AG08396 (cell line): Measurements from ENCODE around the gene SLIRP.
"Not testable (repeated sequence)": the region's sequence is repeated elsewhere in the genome, so short reads cannot be mapped to it uniquely, and the experiment has no call there.

ENCODE experiments used
- DNase-seq: peaks from one replicate; pipeline ENCODE4 v3.0.0; 2012; ENCODE audit warnings: low spot score, mixed read lengths

The SLIRP gene

GRCh38 chr14:77707724-77708408 is at the start of gene SLIRP, which contains the start of gene ALKBH1:
TSS of gene SLIRP (plus strand) at chr14:77708103. CDS start at chr14:77708112, 9 bp downstream.
TSS of gene ALKBH1 (minus strand) at chr14:77708023. CDS start at chr14:77708004, 19 bp downstream.
- DNase-seq, result peak; percentile 90

GRCh38 chr14:77659831-77660230 is 48.1 kb upstream of the SLIRP start:
- no peak for DNase-seq

GRCh38 chr14:77660754-77661153 is 47.1 kb upstream of the SLIRP start:
- no peak for DNase-seq

DNA sequence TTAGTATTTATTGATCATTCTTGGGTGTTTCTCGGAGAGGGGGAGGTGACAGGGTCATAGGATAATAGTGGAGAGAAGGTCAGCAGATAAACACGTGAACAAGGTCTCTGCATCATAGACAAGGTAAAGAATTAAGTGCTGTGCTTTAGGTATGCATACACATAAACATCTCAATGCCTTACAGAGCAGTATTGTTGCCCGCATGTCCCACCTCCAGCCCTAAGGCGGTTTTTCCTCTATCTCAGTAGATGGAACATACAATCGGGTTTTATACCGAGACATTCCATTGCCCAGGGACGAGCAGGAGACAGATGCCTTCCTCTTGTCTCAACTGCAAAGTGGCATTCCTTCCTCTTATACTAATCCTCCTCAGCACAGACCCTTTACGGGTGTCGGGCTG is 46.3 kb upstream of the SLIRP start:
- DNase-seq, result not testable (repeated sequence)

- no peak for DNase-seq
Observed at GRCh38 chr14:77663293-77663692, 44.6 kb upstream of the SLIRP start.

- DNase-seq, result no peak
Observed at GRCh38 chr14:77667331-77667730, 40.6 kb upstream of the SLIRP start.

DNA sequence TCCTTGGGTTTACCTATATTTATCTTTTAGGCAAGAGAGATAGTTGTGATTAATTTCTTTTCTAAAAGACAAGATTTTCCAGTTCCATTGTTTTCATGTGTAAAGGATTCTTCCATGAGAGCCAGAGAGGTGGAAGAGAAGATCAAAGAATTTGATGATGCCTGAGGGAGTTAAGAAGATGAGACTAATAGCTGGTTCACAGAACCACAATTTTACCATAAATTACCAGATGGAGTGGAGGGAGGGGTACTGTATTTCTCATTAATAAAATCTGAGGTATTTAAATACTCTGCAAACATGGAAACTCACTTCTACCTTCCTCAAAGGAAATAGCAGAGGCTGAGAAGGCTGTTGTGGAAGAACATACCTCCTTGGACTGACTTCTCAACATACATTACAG is 34.7 kb upstream of the SLIRP start:
- DNase-seq, result no peak

DNA sequence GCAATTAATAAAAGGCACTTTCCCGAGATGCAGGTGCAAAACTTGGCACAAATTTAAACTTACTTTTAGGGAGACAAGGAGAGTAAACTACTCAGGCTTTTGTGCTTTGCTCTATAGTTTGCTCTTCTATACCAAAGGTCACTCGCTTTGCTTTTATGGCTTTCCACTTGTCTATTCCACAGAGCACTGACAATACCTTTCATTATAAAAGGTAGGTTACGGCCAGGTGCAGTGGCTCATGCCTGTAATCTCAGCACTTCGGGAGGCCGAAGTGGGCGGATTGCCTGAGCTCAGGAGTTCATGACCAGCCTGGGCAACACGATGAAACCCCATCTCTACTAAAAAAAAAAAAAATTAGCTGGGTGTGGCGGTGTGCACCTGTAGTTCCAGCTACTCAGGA is 33.0 kb upstream of the SLIRP start:
- DNase-seq, result no peak

DNA sequence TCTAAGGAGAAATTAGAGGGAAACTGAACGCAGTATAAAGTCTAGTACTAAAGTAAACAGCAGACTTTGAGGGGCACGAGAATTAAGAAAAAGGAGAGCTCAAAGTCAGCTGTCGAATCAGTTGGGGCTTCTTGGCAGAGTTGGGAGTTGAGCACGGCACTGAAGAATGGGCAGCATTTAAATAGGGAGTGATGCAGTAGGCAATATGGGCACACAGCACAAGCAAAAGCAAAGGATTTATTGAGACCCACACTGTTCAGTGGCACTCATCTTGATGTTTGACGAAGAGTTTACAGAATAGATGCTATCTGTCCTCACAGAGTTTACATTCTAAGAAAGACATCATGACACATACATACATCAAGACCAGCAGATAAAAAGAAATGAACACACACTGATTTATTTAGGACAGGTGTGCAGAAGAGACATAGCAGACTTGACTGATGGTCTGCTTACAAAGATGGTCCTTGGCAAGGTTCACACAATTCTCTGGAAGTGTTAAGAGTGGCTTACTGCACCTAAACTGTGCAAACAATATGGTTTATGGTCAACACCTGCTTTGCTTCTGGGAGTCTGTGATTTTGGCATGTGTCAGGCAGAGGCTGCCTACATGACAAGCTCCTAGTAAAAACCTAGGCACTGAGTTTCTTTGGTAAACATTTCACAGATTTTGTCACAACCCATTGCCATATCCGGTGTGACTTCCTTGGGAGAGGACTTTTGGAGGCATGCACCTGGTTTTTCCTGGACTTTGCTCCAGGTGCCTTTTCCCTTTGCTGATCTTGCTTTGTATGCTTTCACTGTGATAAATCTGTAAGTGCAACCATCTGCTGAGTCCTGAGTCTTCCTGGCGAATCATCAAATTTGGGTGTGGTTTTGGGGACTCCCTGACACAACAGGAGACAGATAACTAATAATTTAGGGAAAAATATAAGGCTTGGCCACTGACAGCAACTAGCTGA is 26.4 kb upstream of the SLIRP start:
- DNase-seq, result no peak

GRCh38 chr14:77682158-77682553 is 25.7 kb upstream of the SLIRP start:
- no peak for DNase-seq

GRCh38 chr14:77691259-77691658 is 16.6 kb upstream of the SLIRP start:
- DNase-seq, result no peak

- peak; percentile 41 for DNase-seq
Observed at GRCh38 chr14:77707355-77707723, 564 bp upstream of the SLIRP start.

GRCh38 chr14:77708749-77709148 is 846 bp downstream of the SLIRP start:
- DNase-seq, result no peak

GRCh38 chr14:77709412-77709811 is 1.5 kb downstream of the SLIRP start:
- no peak for DNase-seq

DNA sequence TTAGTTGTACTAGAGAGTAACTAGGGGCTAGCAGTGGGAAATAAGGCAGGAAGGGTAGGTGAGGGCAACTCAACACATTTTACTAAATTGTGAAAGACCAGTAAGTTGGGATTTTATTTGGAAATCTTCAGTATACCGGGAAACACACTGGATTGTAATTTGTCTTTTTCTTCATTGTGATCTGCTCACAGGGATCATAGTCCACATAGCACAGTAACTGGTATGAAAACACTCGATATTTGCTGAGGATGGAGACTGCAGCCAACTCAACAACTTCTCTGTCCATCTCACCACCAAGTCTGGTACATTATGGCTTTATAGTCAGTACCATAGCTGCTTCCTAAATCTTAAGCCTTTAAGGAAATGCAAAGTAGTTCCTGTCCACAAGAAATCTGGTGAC is 2.5 kb downstream of the SLIRP start:
- DNase-seq, result no peak

DNA sequence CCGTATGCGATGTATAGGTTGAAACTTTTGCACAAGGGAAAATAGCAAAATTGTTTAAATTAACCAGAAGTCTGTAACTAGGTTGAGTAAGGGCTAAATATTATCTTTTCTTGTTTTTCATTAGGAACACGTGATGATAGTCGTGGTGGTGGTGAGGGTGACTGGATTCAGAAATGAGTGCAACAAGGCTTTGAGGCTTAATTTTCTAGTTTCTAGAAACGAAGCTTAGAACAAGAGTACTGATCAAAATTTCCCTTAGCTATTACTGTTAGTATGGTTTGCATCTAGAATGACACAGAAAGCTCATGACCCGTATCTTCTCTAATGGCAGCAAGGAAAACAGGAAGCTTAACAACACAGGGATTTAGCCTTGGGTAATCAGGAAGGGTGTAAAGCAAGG is 7.0 kb downstream of the SLIRP start:
- DNase-seq, result no peak

DNA sequence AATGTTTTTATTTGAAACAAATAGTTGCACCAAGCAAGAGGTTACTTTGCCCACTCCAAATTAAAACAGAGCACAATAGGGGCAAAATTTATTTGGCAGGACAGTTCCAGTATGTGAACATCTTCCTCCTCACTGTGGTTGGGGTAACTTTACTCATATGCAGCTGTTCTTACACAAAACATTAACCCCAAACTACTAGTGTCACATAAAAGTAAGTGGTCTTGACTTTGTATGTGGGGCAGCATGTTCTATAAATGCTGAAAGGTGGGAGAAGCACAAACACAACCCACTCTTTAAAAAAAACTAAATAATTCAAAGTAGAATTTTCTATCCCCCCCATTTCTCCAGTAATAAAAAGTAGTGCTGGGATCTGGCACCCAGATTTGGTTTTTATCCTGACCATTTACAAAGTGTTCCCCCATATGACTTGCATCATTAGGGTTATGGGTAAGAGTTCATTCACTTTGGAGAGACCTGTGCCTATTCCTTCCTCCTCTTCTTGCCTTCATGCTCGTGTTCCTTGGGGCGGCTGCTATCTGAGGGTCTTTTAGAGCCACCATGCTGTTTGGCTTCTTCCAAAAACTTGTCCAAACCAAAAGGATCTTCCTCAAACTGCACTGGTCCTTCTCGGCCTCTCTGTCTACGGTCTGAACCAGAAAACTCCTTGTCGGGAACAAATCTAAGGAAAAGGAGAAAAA is 9.9 kb downstream of the SLIRP start:
- DNase-seq, result no peak

- DNase-seq, result no peak
Observed at GRCh38 chr14:77721437-77721836, 13.5 kb downstream of the SLIRP start.

DNA sequence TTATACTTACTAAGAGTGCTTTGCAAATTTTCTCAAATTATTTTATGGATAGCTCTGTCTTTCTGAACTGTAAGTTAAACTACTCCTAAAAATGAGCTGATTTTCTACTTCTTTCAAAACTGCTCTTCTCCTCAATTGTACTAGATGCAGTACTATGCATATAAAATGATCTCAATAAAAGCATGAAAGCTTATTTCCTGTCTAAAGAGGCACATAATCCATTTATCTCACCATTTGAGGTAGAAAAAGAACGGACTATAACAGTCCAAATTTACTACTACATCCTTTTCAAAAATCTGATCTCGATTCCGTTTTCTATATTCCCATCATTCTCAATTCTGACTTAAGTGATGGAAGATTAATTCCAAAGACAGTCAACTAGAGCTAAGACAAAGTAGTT is 14.4 kb downstream of the SLIRP start:
- DNase-seq, result no peak

GRCh38 chr14:77730976-77731497 is 23.1 kb downstream of the SLIRP start:
- no peak for DNase-seq

- peak; percentile 43 for DNase-seq
Observed at GRCh38 chr14:77738559-77739250, 30.8 kb downstream of the SLIRP start.

DNA sequence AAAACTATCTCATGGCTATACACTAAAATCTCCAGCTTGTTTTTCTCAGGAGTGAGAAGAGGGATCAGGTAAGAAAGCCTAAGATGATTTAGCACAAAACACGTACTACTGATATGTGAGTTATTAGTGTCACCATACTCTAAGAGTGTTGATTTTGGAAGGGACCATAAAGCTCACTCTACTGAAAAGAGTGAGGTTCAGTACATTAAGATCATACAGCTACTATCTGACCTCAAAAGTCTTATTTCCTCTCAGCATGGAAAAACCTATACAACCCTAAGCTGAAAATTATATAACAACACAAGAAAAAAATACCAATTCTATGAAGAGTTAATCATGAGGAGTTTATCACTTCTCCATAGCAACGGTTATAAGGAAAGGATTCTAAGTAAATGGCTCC is 33.5 kb downstream of the SLIRP start:
- DNase-seq, result no peak
